ENCODE results near the gene FLYWCH1.

GRCh38 chr16:2942045-2942444 lies 30.3 kb downstream of the FLYWCH1 start:
- no peak for TF ChIP-seq CTCF (IDR thresholded peaks at IDR 0.05)
- TF ChIP-seq EP300 (IDR thresholded peaks at IDR 0.05) = no peak
